HG02852 (cell line): ENCODE measurements around the gene DGKB.

Experiments
- ATAC-seq: cut with Tn5 transposase; IDR thresholded peaks from one replicate; pipeline ENCODE4 v1.9.1; 2021; ENCODE audit warnings: mild to moderate bottlenecking, moderate library complexity; ENCODE audit not compliant: unreplicated experiment

The DGKB gene

GRCh38 chr7:14236834-14237233, 665.7 kb downstream of the DGKB start:
- ATAC-seq, result no peak

- ATAC-seq, result no peak
Measured at GRCh38 chr7:14235056-14235455, 667.5 kb downstream of the DGKB start.

DNA sequence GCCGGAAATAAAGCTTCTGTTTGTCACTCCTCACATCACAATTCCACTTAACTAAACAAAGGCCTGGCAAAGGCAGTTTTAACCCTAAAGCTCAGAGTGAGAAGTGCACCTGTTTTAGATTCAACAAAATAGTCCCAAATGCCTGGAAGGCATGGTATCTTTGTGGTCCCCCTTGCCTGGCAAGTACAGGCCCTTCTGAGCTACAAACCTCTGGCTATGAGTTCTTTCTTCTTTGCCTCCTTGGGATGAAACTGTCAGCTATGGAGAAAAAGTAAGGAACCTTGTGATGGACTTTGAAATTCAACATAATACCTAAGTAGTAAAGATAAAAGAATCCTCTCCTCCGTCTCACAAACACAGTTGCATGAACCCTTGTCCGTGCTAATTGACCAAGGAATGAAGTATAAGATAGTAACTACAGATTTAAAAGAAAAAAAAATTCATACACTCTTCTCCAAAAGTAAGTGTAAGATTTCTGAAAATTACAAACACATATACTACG, 668.6 kb downstream of the DGKB start:
- ATAC-seq, result no peak

DNA sequence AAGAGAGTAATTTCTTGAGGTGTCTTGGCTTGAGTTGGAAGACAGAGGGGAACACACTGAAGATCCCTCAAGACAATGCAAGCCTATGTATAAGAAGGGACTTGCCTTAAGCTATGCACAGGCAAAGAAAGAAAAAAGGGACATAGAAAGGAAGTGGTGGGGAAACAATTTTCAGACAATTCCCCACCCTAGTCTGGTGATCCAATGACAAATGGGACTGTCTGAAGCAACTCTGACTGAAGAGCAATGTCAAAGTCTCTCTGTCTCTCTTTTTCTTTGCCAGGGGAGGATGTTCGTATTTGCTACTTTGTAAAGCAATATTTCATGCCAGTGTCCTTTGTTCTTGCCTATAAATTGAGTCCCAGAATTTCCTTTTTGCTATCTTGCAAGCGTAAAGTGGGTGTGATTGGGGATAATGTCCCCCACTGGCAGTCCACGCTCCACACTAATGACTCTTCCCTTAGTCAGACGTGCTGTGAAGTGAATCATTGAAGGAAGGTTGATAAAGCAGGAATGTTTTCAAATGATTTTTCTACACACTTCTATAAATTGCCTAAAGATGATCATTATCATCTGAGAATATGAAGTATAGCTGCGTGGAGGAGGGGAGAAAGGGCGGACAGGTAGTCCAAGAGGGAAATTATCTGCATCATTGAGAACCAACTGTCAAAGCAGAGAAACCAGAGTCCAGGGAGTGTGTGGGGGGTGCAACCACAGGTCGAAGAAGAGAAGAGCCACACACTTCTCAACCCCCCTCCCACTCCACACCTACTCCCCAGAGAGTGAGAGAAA, 669.3 kb downstream of the DGKB start:
- no peak for ATAC-seq

GRCh38 chr7:14229047-14229446, 673.5 kb downstream of the DGKB start:
- no peak for ATAC-seq

GRCh38 chr7:14228341-14228740, 674.2 kb downstream of the DGKB start:
- ATAC-seq, result no peak

GRCh38 chr7:14226126-14226525, 676.4 kb downstream of the DGKB start:
- no peak for ATAC-seq

GRCh38 chr7:14219125-14219524, 683.4 kb downstream of the DGKB start:
- ATAC-seq, result no peak

DNA sequence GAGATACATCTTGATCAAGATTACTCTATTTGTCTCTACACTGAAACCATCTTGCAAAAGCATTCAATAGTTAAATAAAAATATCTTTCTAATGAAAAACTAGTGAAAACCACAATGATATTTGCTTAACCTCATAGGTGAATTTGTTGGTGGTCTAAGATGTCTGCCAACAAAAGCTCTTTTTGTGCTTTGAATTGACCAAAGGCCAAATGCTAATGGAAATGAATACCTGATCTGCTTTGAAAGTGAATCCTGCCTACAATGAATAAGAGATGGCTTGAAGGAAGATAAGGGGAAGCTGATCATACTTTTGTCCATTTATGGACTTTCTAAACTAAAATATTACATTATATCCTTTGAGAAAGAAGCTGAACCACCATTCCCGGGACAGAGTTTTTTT, 684.2 kb downstream of the DGKB start:
- no peak for ATAC-seq

DNA sequence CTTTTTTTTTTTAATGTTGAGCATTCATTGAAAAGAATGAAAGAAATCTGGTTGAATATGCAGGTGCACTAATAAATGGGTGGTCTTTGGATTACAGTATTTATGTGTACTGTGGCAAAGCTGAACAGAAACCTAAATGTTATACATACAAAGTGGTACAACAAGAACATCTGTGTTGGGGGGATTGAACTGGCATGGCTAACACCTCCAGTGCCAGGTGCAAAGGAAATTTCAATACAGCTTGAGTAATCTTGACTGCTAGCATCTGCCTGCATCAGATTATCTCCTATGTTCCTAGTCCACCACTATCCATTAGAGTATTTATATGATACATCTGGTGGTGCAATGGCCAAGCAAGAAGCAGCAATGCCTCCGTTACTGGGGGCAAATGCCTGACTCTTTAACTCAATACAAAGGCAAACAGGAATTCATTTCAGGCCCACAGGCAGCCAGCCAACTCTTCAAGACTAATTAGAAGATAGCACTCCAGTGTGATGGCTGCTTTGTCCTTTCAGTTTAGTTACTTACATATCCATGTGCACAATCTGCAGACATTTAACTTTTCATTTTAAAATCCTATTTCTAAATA, 692.6 kb downstream of the DGKB start:
- no peak for ATAC-seq

- no peak for ATAC-seq
Measured at GRCh38 chr7:14207711-14208110, 694.8 kb downstream of the DGKB start.

GRCh38 chr7:14207138-14207537, 695.4 kb downstream of the DGKB start:
- no peak for ATAC-seq

GRCh38 chr7:14206121-14206520, 696.4 kb downstream of the DGKB start:
- ATAC-seq, result no peak

DNA sequence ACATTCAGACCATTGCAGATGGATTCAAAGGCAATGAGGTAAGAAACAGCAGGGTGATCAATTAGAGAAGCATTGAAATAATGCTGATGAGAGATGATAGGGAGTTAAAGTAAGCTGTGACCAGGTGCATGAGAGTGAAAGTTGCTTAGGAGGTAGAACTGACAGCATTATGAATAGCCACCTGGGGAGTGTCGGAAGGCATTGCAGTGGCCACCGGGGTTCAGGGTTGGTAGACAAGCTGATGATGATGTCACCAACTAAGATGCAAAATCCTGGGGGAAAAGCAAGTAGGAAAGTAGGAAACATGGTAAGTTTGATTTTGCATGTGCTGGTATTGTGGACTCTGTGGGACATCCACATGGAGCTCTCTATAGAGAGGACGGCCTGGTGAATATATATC, 701.2 kb downstream of the DGKB start:
- no peak for ATAC-seq

DNA sequence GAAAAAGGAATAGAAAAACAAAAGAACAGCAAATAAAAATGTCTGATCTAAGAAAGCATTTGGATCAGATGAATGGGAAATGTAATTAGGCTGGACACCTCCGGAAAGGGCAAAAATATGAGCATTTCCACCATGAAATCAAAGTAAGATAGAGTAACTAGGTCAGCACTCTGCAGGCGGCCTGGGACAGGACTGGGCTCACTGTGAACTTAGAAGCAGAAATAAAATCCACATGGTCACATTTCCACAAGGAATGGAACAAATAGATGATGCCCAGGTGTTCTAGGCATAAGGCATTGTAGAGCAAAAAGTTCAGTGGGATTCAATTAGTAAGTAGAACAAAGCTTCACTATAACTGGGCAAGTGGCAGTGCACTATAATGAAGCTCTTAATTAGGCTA, 703.2 kb downstream of the DGKB start:
- ATAC-seq, result no peak

- no peak for ATAC-seq
Measured at GRCh38 chr7:14197280-14197679, 705.3 kb downstream of the DGKB start.

DNA sequence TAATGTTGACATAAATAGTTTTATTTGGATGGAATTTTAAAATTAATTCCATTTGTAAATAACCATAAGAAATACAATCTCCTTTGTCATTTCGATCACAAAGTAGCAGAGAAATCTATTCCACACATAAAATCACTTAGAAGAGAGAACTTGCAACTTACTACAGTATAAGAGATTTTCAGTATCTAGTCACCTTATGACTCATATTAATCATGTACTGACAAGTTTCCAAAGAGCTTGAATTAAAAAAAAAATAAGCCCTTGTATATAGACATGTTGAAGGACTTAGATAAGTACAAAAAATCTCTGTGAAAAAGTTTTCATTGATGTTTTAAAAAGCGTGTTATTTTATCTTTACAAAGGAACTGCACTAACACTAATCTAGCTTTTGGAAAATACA, 706.0 kb downstream of the DGKB start:
- ATAC-seq, result no peak

- ATAC-seq, result no peak
Measured at GRCh38 chr7:14195871-14196270, 706.7 kb downstream of the DGKB start.

DNA sequence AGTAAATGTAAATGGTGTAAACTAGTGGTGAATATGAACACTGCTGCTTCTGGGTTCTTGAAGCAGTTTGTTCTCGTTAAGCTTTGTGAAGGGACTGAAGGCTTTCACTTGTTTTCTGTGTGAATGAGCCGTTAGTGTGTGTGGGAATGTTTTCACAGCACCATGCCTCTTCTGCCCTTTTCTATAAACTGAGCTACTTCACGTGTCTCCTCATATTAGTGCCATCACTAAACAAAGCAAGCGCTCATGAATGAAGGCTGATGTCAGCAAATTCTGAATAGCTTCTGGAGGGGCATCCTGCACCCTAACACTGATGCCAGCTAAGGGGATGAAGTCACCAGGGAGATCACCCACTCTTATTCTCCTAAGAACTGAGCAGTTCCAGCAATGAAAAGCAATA, 707.5 kb downstream of the DGKB start:
- no peak for ATAC-seq

- ATAC-seq, result no peak
Measured at GRCh38 chr7:14191686-14192098, 710.9 kb downstream of the DGKB start.

GRCh38 chr7:14184292-14184864, 718.2 kb downstream of the DGKB start:
- no peak for ATAC-seq

GRCh38 chr7:14179781-14180180, 722.8 kb downstream of the DGKB start:
- no peak for ATAC-seq
